Measurements from ENCODE around the gene TINAG.

TINAG gene

GRCh38 chr6:54335871-54336270, 27.6 kb downstream of the TINAG start:
- no peak for DNase-seq (ENCODE audit: extremely low read depth, insufficient read length)
- Histone ChIP-seq H3K36me3 (ENCODE audit: control insufficient read depth, insufficient read depth, low read length) (no peaks in the 10 kb centered on the region), H3K27me3 (replicated peaks; ENCODE audit: control insufficient read depth, insufficient read depth, low read length) (no peaks in the 10 kb centered on the region), H3K4me3 (replicated peaks; ENCODE audit: low read depth, low read length) (no peak overlapping the region)
- TF ChIP-seq CTCF (IDR thresholded peaks at IDR 0.05; ENCODE audit: insufficient read depth, low read length, poor library complexity, severe bottlenecking) = no peak

GRCh38 chr6:54353975-54354374, 45.7 kb downstream of the TINAG start:
- TF ChIP-seq CTCF (IDR thresholded peaks at IDR 0.05; ENCODE audit: insufficient read depth, low read length, poor library complexity, severe bottlenecking) = no peak
- Histone ChIP-seq H3K4me3 (replicated peaks; ENCODE audit: low read depth, low read length) (no peak overlapping the region), H3K36me3 (ENCODE audit: control insufficient read depth, insufficient read depth, low read length) (no peaks in the 10 kb centered on the region), H3K27me3 (replicated peaks; ENCODE audit: control insufficient read depth, insufficient read depth, low read length) (no peaks in the 10 kb centered on the region)
- no peak for DNase-seq (ENCODE audit: extremely low read depth, insufficient read length)

- no peak for DNase-seq (ENCODE audit: extremely low read depth, insufficient read length)
- TF ChIP-seq CTCF (IDR thresholded peaks at IDR 0.05; ENCODE audit: insufficient read depth, low read length, poor library complexity, severe bottlenecking) = no peak
- H3K27me3 ChIP-seq (replicated peaks; ENCODE audit: control insufficient read depth, insufficient read depth, low read length) = no peaks in the 10 kb centered on the region
- no peak overlapping the region for H3K4me3 ChIP-seq (replicated peaks; ENCODE audit: low read depth, low read length)
- no peaks in the 10 kb centered on the region for H3K36me3 ChIP-seq (ENCODE audit: control insufficient read depth, insufficient read depth, low read length)
Measured at GRCh38 chr6:54354608-54355007, 46.4 kb downstream of the TINAG start.

- no peak for DNase-seq (ENCODE audit: extremely low read depth, insufficient read length)
- Histone ChIP-seq H3K27me3 (replicated peaks; ENCODE audit: control insufficient read depth, insufficient read depth, low read length) (no peaks in the 10 kb centered on the region), H3K4me3 (replicated peaks; ENCODE audit: low read depth, low read length) (no peak overlapping the region), H3K36me3 (ENCODE audit: control insufficient read depth, insufficient read depth, low read length) (no peaks in the 10 kb centered on the region)
- TF ChIP-seq CTCF (IDR thresholded peaks at IDR 0.05; ENCODE audit: insufficient read depth, low read length, poor library complexity, severe bottlenecking) = no peak
Measured at GRCh38 chr6:54357141-54357540, 48.9 kb downstream of the TINAG start.

GRCh38 chr6:54361188-54361587, 52.9 kb downstream of the TINAG start:
- DNase-seq (ENCODE audit: extremely low read depth, insufficient read length) = no peak
- TF ChIP-seq CTCF (IDR thresholded peaks at IDR 0.05; ENCODE audit: insufficient read depth, low read length, poor library complexity, severe bottlenecking) = no peak
- Histone ChIP-seq H3K27me3 (replicated peaks; ENCODE audit: control insufficient read depth, insufficient read depth, low read length) (no peaks in the 10 kb centered on the region), H3K36me3 (ENCODE audit: control insufficient read depth, insufficient read depth, low read length) (no peaks in the 10 kb centered on the region), H3K4me3 (replicated peaks; ENCODE audit: low read depth, low read length) (no peak overlapping the region)

DNA sequence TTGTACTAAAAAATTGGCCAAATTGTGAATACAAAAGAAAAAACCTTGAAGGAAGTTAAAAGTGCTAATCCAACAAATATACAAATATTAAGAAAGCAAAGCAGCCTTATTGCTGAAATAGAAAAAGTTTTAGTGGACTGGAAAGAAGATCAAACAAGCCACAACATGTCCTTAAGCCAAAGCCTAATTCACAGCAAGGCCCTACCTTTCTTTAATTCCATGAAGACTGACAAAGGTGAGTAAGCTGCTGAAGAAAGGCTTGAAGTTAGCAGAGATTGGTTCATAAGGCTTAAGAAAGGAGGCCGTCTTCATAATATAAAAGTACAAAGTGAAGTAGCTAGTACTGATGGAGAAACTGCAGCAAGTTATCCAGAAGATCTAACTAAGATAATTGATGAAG, 53.5 kb downstream of the TINAG start:
- TF ChIP-seq CTCF (IDR thresholded peaks at IDR 0.05; ENCODE audit: insufficient read depth, low read length, poor library complexity, severe bottlenecking) = no peak
- no peaks in the 10 kb centered on the region for H3K27me3 ChIP-seq (replicated peaks; ENCODE audit: control insufficient read depth, insufficient read depth, low read length)

More for the DNA sequence above, 53.5 kb downstream of the TINAG start:
- Histone ChIP-seq H3K36me3 (ENCODE audit: control insufficient read depth, insufficient read depth, low read length) (no peaks in the 10 kb centered on the region), H3K4me3 (replicated peaks; ENCODE audit: low read depth, low read length) (no peak overlapping the region)
- DNase-seq (ENCODE audit: extremely low read depth, insufficient read length) = no peak
